DMS79 (cell line): Measurements from ENCODE around the gene PRSS2.
"Not testable (repeated sequence)": the region's sequence is repeated elsewhere in the genome, so short reads cannot be mapped to it uniquely, and the experiment has no call there.

Experiments used
- DNase-seq: peaks from one replicate; lab custom pipeline; 2025; lab: John Stamatoyannopoulos, UW

PRSS2 gene

DNA sequence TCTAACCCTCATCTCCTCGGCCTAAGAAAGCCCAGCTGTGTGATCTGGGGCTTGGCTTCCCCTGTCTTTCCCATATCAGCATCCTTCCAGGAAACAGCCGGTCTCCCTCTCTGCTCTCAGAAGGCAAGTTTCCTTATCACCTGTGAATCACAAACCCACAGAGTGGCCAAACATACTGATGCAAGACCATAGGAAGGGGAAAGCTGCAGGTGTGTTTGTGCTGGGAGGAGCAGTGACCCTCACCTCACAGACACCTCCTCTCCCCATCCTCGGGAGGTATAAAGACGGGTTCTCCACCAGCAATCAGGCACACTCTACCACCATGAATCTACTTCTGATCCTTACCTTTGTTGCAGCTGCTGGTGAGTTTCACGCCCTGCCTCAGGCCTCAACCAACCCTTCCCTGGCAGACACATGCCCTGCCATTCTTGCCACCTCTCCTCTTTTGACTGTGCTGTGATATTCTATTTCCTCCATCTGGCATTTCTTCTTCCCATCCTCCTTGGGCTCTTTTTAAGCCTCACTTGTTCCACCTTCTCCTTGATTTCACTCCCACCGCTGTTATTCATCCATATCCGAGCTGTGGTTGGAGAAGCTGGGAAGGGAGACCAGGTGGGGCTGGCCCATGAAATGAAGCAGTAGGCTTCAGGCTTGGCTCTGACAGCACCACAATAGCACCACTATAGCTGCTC, at the start of gene PRSS2:
Gene PRSS2, plus strand, starts transcription at position 310 of the 692 bp plus-strand sequence. Its CDS starts 13 bp downstream, at position 323.
- peak; percentile 99 for DNase-seq

- no peak for DNase-seq
Measured at GRCh38 chr7:142720986-142721385, 49.8 kb upstream of the PRSS2 start.

- no peak for DNase-seq
Measured at GRCh38 chr7:142722248-142722794, 48.4 kb upstream of the PRSS2 start.

GRCh38 chr7:142733271-142733670, 37.5 kb upstream of the PRSS2 start:
- DNase-seq, result no peak

DNA sequence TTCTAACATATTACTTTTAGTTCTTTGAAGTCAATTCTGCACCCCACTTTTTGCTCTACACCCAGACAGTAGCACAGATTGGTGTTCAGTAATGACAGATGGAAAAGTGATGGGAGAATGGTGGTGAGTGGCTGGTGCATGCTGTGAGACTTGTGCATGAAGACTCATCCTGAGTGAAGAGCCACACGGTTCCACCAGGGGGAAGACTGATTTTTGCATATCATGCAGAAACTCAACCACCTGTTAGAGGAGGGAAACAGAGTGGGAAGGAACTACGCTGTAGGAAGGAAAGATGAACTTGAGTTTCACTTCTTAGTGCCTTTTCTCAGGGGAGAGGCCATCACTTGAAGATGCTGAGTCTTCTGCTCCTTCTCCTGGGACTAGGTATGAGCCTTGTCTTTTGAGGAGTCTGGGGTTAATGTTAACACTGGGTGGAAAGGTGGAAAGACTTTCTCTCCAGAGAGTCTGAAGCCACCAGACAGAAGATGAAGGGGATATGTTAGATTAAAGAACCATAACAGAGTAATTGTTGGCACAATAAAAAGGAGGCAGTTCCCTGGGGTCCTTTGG, 30.8 kb upstream of the PRSS2 start:
- no peak for DNase-seq

GRCh38 chr7:142740786-142741185, 30.0 kb upstream of the PRSS2 start:
- no peak for DNase-seq

- not testable (repeated sequence) for DNase-seq
Measured at GRCh38 chr7:142741932-142742331, 28.8 kb upstream of the PRSS2 start.

DNA sequence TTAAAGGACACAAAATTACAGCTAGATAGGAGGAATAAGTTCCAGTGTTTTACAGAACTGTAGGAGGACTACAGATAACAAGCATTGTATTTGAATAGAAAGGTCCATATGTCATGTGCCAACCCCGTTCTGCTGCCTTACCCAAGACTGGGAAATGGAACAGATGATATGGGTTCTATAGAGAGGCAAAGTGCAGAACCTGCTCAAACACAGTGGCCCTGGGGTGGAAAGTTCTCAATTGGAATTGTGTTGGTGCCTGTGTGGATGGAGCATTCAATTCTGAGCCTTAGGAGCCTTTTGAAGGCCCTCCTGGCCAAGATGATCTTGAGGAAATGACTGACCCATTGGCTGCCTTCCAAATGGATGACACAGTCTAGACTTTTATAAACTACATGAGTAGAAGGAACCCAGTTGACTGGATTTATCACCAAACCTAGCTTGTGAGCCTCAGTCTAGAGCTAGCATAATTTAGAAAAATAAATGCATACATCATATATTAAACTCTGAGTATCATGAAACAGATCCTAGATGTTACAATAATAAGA, 25.6 kb upstream of the PRSS2 start:
- no peak for DNase-seq

DNA sequence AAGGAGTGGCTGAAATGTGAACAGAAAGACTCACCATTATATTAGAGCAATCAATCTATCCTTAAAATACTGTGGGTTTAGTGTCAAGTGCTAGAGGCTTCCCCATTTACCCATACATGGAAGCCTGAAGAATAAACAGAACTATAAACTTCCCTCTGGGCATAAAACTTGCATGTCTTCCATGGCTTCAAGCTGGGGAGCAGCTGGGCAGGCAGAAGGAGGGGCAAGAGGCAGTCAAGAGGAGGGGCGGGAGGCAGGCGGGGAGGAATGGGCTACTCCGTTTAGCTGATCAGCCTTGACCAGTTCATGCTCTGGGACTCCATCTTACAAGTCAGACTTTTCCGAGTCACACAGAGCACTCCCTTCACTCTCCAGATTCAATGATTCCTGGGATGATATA, 25.0 kb upstream of the PRSS2 start:
- DNase-seq, result no peak

DNA sequence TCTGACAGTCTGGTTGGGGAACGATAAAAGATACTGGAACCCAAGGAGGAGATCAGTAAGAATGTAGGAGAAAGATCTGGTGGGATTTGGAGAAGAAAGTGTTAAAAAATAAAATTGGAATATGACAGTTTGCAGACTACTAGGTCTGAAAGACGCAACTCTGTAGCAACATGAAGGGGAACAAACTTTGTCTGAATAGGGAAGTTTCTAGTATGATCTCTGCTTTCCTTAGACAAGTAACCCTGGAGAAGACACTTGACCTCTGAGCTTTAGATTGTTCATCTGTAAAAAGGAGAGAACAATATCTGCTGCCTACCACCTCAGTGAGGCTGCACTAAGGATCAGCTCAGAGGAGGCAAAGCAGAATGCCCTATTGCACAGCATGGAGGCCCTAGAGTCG, 24.5 kb upstream of the PRSS2 start:
- no peak for DNase-seq

DNA sequence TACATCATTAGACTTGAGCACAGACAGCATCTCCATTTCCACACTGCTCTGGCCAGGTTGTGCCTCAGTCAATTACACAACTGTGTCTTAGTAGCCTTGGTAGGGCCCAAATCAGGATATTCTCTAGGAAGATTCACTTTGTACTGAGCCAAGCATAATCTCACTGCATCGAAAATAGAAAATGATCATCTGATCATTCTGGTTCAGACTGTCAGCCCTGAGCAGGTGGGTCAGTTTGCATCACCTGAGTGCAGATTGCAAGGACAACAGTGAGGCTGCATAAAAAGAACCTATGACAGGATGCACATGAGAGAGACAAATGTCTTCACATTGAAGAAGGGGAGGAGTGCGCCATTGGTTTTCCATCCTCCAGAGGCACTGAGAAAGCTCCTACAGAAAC, 22.4 kb upstream of the PRSS2 start:
- DNase-seq, result not testable (repeated sequence)

DNA sequence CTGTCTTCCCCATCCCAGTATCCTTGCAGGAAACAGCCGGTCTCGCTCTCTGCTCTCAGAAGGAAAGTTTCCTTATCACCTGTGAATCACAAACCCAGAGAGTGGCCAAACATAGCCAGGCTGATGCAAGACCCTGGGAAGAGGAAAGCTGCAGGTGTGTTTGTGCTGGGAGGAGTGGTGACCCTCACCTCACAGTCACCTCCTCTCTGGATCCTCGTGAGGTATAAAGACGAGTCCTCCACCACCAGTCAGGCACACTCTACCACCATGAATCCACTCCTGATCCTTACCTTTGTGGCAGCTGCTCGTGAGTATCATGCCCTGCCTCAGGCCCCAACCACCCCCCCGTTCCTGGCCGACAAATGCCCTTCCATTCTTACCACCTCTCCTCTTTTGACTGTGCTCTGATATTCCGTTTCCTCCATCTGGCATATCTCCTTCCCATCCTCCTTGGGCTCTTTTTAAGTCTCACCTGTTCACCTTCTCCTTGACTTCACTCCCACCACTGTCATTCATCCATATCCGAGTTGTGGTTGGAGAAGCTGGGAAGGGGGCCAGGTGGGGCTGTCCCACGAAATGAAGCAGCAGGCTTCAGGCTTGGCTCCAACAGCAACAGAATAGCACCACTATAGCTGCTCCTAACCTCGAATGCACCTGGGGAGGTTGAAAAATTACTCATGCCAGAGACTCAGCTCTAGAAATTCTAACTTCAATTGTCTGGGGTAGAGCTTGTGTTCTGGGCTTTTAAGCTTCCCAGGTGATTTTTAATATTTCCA, 21.4 kb upstream of the PRSS2 start, which contains the start of gene PRSS1:
Gene PRSS1, plus strand, starts transcription at position 255 of the 776 bp plus-strand sequence. Its CDS starts 13 bp downstream, at position 268.
- peak; percentile 92 for DNase-seq

- DNase-seq, result peak; percentile 12
Measured at GRCh38 chr7:142750321-142750938, 20.3 kb upstream of the PRSS2 start.

DNA sequence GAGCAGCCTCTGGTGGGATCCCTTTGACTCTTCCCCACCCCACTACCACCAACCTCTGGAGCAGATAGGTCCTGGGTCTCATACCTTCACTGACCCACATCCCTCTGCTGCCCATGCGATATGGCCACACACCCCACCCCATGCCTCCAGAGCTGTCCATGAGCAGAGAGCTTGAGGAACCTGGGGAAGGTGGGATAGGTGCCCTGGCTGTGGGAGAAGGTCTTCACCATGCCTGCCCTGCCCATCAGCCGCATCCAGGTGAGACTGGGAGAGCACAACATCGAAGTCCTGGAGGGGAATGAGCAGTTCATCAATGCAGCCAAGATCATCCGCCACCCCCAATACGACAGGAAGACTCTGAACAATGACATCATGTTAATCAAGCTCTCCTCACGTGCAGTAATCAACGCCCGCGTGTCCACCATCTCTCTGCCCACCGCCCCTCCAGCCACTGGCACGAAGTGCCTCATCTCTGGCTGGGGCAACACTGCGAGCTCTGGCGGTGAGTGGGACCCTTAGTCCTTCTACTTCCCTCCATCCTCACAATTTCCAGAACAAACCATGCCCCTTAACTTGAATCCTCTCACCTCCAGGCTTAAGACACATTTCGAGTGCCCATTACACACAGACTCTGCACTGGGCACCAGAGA, 19.1 kb upstream of the PRSS2 start:
- DNase-seq, result not testable (repeated sequence)

DNA sequence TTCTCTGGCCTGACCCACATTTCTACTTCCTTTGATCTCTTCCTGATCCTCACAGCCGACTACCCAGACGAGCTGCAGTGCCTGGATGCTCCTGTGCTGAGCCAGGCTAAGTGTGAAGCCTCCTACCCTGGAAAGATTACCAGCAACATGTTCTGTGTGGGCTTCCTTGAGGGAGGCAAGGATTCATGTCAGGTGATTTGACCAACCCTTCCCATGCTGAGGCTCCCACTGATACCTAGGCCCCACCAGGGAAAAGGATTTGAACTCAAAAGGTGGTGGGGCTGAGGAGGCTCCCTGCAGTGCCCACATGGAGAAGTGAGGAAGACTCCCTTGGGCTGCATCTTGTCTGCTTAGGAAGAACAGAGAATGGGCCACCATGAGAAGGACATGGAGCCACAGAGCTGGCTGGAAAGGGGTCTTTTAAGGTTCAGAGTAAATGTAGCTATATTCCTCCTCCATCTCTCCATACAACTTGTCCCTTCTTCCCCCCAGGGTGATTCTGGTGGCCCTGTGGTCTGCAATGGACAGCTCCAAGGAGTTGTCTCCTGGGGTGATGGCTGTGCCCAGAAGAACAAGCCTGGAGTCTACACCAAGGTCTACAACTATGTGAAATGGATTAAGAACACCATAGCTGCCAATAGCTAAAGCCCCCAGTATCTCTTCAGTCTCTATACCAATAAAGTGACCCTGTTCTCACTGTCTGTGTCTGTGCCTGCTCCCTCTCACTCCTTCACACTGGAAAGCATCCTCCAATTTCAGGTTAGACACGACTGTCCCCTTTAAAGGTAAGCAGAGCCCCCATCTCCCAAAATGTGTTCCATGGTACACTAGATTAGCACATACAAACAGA, 18.2 kb upstream of the PRSS2 start:
- DNase-seq, result no peak

GRCh38 chr7:142753366-142753765, 17.4 kb upstream of the PRSS2 start:
- no peak for DNase-seq

DNA sequence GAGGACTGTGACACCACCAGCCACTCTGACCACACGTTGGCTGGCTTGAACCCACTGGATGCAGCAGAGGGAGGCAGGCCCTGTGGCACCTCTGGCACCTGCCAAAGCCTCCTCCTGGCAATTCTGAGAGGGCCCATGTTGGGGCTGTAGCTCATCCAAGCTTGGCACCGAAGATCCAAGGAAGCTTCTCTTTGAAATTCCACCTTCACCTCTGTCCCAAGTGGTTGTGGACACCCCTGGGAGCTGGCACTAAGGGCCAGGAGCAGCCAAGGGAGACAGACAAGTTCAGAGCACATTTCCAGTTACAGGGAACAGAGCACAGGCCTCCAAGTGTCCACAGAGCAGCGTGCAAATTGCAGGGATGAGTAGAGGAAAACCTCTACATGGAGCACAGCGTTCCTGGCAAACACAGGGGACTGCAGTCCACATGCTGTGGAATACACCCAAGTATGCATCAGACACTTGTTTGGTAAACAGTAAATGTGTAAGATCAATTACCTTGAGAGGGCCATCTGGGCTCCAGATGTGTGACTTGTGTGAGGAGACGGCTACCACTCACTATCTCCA, 16.8 kb upstream of the PRSS2 start:
- DNase-seq, result not testable (repeated sequence)

GRCh38 chr7:142754681-142755575, 15.8 kb upstream of the PRSS2 start:
- DNase-seq, result no peak

DNA sequence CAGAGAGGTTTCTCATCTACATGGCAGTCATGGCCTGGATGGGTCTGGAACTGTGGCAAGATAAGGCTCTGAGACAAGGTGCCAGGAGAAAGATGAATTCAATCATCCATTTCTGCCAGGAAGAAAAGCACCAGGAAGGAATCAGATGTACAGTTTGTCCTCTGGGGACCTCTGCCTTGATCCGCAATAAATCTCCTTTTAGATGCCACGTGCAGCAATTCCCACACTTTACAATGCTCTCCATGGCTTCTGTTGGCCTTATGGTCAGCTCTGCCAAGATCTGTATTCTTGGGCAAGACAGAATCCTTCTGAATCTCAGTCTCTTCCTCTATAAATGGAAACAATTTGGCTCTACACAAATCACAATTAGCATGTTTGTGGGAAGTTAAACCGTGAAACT, 12.5 kb upstream of the PRSS2 start:
- not testable (repeated sequence) for DNase-seq
